Ectodermal cell (in vitro differentiated cells): ENCODE measurements around the gene HOXA4.

Experiments used
- H3K27ac ChIP-seq: 2 replicates; pipeline ENCODE4 v1.7.0; 2013; ENCODE audit warnings: mild to moderate bottlenecking, low read depth, low read length; ENCODE audit not compliant: insufficient read depth, poor library complexity, severe bottlenecking
- H3K27me3 ChIP-seq: 2 replicates; pipeline ENCODE4 v1.7.0; 2013; ENCODE audit warnings: mild to moderate bottlenecking, low read length; ENCODE audit not compliant: insufficient read depth, control insufficient read depth, poor library complexity, severe bottlenecking
- H3K36me3 ChIP-seq: one replicate; pipeline ENCODE4 v1.7.0; 2013; ENCODE audit warnings: low read length; ENCODE audit not compliant: control insufficient read depth, insufficient read depth
- H3K4me1 ChIP-seq: one replicate; pipeline ENCODE4 v1.7.0; 2013; ENCODE audit warnings: low read length; ENCODE audit not compliant: control insufficient read depth, insufficient read depth
- H3K4me3 ChIP-seq: 2 replicates; pipeline ENCODE4 v1.7.0; 2013; ENCODE audit warnings: low read depth, low read length, control low read depth; ENCODE audit not compliant: insufficient read depth
- H3K9me3 ChIP-seq: 2 replicates; pipeline ENCODE4 v1.7.0; 2013; ENCODE audit warnings: mild to moderate bottlenecking, low read length, moderate library complexity; ENCODE audit not compliant: control insufficient read depth
- WGBS, 2 experiments: methylation state at CpG; one replicate each; pipeline ENCODE4 v1.1.7; 2013; ENCODE audit warnings: missing lambda C conversion rate in 2 of 2; 5-methylcytosine and 5-hydroxymethylcytosine counted together

The HOXA4 gene

GRCh38 chr7:27088002-27088922 is 42.3 kb downstream of the HOXA4 start:
- Histone ChIP-seq H3K27ac (no peak overlapping the region), H3K4me3 (no peak overlapping the region), H3K4me1 (no peaks in the 10 kb centered on the region), H3K9me3 (no peaks in the 10 kb centered on the region), H3K36me3 (no peaks in the 10 kb centered on the region), H3K27me3 (peaks cover 53% of the 10 kb centered on the region)
- 94% methylated on average over 67 of the region's 68 CpGs for WGBS, 2 experiments

- Histone ChIP-seq H3K4me1 (no peaks in the 10 kb centered on the region), H3K36me3 (no peaks in the 10 kb centered on the region), H3K27me3 (peaks cover 7% of the 10 kb centered on the region), H3K4me3 (no peak overlapping the region), H3K9me3 (no peaks in the 10 kb centered on the region), H3K27ac (no peak overlapping the region)
- 92 to 100% methylated on average over 1 of the region's 2 CpGs for WGBS, 2 experiments
Measured at GRCh38 chr7:27083646-27084045, 46.9 kb downstream of the HOXA4 start.

- 89 to 90% methylated on average over 1 of the region's 1 CpG for WGBS, 2 experiments
- H3K36me3 ChIP-seq, result no peaks in the 10 kb centered on the region
- H3K27ac ChIP-seq, result no peak overlapping the region
- H3K27me3 ChIP-seq, result no peaks in the 10 kb centered on the region
- no peaks in the 10 kb centered on the region for H3K4me1 ChIP-seq
- no peaks in the 10 kb centered on the region for H3K9me3 ChIP-seq
- H3K4me3 ChIP-seq, result no peak overlapping the region
Measured at GRCh38 chr7:27082171-27082570, 48.4 kb downstream of the HOXA4 start.

DNA sequence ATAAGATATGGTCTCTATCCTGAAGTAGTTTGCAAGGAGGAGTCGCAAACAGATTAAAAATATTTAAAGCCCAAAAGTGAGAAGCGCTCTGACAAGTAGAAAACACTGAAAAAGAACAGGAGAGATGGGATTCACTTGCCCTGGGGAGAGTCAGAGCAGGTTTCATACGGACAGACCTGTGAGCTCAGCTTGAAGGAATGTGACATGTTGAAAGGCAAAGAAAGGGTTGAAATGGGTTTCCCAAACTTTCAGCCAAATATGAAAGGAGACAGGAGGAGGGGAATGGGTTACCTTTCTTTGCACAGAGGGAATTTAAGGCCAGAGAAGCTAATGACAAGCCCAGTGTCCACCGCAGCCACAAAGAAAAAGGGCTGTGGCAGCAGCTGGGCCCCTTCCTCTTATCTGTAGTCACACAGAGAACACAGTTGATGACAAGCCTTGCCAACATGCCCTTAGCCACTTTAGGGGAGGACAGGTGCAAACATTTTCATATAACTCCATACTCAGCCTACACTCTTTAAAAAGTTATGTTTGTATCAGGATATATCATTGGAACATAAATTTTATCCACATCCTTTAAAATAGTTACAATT is 49.6 kb downstream of the HOXA4 start:
- Histone ChIP-seq H3K36me3 (no peaks in the 10 kb centered on the region), H3K4me3 (no peak overlapping the region), H3K9me3 (no peaks in the 10 kb centered on the region), H3K4me1 (no peaks in the 10 kb centered on the region), H3K27ac (no peak overlapping the region), H3K27me3 (no peaks in the 10 kb centered on the region)
- 45 to 47% methylated on average over 4 of the region's 4 CpGs for WGBS, 2 experiments

DNA sequence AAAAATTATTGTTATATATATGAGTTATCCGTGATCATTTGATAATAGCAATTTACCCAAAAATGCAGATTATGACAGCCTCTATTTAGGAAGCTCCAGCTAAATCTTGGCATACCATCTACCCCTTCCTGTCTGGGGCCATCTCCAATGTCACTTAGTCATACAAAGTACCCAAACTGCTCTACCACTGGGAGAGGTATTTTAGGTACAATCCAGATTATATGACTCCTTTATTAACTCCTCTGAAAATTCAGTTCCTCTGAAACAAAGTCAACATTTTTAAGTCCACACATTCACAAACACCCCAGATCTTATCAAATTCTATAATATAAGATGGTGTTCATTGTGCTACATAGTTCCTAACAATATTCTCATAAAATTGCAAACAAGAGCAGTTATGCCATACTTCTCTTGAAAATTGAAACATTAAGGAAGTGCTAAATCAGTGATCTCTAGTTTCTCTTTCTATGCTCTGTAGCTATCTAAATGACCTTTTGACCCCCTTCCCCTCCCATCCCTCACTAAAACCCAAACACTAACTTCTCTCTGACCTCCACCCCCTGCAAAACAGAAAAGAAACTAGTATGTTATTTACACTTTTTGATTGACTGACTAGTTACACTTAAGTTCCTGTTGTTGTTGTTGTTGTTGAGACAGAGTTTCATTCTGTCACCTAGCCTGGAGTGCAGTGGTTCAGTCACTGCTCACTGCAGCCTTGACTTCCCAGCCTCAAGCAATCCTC is 51.2 kb downstream of the HOXA4 start:
- no peak overlapping the region for H3K4me3 ChIP-seq
- no peaks in the 10 kb centered on the region for H3K4me1 ChIP-seq
- no peak overlapping the region for H3K27ac ChIP-seq
- H3K27me3 ChIP-seq, result no peaks in the 10 kb centered on the region
- no peaks in the 10 kb centered on the region for H3K36me3 ChIP-seq
- H3K9me3 ChIP-seq, result no peaks in the 10 kb centered on the region
- WGBS, 2 experiments, result 91% methylated on average over 1 of the region's 1 CpG; no CpG with 5 or more reads in 1 of the 2 experiments

DNA sequence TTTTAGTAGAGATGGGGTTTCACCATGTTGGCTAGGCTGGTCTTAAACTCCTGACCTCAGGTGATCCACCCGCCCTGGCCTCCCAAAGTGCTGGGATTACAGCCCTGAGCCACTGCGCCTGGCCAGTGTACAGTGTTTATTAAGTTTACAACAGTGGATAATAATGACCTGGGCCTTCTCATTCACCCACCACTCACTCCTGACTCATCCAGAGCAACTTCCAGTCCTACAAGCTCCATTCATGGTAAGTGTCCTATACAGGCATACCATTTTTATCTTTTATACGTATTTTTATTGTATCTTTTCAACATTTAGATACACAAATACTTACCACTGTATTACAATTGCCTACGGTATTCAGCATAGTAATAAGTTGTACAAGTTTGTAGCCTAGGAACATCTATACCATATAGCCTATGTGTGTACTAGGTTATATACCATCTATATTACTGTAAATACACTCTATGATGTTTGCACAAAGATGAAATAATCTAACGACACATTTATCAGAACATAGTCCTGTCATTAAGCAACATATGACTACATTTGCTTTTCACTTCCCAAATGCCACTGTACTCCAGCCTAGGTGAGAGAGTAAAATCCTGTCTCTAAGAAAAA is 51.8 kb downstream of the HOXA4 start:
- no peaks in the 10 kb centered on the region for H3K36me3 ChIP-seq
- H3K27me3 ChIP-seq, result no peaks in the 10 kb centered on the region
- no peak overlapping the region for H3K4me3 ChIP-seq
- 91% methylated on average over 4 of the region's 5 CpGs for WGBS, 2 experiments
- H3K4me1 ChIP-seq, result no peaks in the 10 kb centered on the region
- no peak overlapping the region for H3K27ac ChIP-seq
- no peaks in the 10 kb centered on the region for H3K9me3 ChIP-seq
